HG02840 (cell line): ENCODE measurements around the gene CMKLR1.

Experiments
- ATAC-seq: cut with Tn5 transposase; IDR thresholded peaks from one replicate; pipeline ENCODE4 v1.9.1; 2021; ENCODE audit warnings: mild to moderate bottlenecking, moderate library complexity, moderate number of reproducible peaks; ENCODE audit not compliant: unreplicated experiment, low FRiP score

Gene CMKLR1

DNA sequence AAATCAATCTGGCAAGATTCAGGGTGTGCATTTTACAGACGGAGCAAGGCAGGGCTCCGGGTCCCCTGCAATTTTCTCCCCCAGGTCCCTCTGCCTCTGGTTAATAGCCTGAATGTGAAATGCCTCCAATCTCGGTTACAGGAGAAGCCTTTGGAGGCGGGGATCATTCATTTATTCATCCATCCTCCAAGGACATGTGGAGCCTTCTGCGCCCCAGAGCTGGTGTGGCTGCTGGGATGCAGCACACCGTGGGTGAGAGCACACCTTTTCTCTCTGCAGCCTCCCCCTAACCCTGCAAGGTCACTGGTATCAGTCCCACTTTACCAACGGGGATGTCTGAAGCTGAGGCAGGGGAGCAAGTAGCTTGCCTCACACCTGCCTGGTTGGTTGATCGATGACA, 35.4 kb downstream of the CMKLR1 start:
- no peak for ATAC-seq

DNA sequence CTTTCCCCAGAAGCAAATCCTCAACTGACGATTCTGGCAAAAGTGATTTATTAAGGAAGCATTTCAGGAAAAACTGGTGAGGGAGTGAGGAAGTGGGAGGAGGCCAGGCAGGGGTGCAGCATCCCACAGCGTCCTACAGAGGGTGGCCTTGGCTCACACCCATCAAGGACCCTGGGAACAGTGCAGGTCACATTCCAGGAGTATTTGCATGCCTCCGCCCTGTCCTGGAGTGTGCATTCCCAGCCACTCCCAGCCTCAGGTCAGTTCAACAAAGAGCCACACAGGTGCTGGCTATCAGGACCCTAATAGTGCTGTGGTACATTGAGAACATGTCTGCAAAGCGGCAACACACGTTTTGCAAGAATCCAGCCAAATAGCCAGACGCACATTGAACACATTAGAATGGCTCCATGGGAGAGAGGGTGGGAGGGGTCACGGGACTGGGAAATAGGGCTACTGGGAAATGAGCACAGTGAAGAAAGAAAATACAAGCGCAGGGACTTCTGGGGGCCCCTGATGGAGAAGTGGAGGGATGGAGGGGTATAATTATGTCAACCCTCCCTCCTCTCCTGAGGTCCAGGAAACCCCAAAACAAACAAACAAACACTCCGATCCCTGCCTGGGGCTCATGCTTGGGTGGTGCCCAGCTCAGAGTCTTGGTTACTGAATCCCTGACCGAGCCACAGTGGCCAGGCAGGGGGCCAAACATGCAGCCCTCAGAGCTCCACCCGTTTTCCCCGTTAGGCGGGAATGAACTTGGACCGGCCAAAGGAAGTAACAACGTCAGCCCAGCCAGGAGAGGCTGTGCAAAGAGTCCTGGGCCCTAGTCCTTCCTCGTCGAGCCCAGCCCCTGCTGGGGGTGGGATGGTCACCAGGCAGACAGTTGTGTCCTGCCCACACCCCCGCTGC, 36.5 kb downstream of the CMKLR1 start:
- ATAC-seq, result no peak

DNA sequence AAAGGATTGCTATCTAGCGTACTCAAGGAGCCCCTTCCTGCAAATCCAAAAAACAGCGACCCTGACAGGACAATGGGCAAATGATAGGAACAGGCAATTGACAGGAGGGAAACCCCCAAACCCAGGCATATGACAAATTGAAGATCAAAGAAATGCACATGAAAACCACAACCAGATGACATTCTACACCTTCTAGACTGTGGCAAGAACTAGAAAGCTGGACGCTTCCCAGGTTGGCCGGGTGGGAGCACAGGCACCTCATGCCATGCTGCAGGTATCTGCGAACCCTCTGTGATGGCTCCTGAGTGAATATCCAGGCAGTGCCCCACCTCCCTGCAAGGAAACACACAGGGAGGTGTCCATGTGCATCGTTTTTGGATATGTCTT, 37.1 kb downstream of the CMKLR1 start:
- no peak for ATAC-seq

DNA sequence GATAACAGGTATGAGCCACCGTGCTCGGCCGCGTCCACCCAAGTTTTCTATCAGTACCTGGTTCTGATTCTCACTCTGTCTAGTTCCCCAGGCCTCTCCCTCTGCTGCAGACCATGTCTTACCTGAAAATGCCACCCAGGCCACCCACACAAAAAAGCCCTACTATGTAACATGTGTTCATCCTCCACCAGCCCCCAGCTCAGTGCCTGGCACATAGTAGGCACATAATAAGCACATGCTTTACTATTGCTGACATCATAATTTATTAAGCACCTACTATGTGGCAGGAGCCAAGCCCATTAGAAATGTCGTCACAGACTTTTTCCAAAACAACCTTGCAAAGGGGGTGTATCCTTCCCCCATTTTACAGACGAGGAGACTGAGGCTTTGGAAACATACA, 37.8 kb downstream of the CMKLR1 start:
- ATAC-seq, result no peak

DNA sequence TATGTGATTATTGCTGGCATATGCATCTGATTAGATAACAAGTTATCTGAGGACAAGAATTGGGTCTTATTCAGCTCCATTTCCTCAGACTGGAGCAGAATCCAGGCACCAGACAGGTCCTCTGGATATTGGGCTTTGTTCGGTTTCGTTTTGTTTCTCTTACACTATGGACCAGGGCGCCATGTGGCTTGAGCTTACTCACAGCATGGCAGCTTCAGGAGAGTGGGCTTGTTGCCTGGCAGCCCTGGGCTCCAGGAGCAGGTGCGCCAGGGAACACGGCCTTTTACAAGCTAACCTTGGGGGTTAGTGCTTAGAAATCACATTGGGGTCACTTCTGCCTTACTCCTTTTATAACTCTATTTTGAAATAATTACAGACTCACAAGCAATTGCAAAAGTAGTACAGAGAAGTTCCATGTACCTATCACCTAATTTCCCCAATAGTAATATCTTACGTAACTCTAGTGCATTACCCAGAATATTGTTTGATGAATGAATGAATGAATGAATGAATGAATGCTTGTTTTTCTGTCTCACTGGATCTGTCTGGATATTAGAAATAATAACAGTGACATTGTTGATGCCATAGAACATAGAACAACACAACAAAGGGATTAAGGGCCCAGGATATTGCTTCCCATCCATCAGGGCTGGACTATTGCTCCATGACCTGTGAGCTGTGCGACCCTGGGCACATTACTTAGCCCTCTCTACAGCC, 39.0 kb downstream of the CMKLR1 start:
- no peak for ATAC-seq

DNA sequence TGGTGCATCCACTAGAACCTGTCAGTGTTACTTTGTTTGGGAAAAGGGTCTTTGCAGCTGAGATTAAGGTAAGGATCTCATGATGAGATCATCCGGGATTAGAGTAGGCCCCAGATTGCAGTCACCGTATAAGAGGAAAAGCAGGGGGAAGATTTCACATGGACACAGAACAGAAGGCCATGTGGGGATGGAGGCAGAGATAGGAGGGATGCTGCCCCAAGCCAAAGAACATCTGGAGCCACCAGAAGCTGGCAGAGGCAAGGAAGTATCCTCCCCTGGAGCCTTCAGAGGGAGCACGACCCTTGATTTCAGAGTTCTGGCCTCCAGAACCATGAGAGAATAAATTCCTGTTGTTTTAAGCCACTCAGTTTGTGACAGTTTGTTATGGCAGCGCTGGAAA, 39.6 kb downstream of the CMKLR1 start:
- no peak for ATAC-seq

DNA sequence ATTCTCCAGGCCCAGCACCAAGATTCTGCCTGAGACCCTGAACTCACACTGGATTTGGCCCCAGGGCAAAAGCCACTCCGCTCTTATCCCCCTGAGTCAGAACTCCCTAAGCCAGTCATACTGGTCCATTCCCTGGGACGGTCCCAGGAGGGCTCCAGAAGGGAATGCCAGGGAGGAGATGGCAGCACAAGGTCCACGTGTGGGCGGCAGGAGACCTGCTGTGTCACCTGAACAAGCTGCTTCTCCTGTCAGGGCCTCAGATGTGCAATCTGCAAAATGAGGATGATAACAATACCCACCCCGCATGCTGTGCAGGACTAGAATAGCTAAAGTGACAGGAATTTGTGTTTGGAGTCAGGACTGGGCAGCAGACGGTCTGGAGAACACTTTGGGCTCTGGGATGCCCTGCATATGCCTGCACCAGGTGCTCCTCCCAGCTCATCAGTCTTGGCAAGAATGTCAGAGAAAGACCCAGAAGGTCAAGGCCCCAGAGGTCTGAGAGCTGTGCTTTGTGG, 40.3 kb downstream of the CMKLR1 start:
- no peak for ATAC-seq

DNA sequence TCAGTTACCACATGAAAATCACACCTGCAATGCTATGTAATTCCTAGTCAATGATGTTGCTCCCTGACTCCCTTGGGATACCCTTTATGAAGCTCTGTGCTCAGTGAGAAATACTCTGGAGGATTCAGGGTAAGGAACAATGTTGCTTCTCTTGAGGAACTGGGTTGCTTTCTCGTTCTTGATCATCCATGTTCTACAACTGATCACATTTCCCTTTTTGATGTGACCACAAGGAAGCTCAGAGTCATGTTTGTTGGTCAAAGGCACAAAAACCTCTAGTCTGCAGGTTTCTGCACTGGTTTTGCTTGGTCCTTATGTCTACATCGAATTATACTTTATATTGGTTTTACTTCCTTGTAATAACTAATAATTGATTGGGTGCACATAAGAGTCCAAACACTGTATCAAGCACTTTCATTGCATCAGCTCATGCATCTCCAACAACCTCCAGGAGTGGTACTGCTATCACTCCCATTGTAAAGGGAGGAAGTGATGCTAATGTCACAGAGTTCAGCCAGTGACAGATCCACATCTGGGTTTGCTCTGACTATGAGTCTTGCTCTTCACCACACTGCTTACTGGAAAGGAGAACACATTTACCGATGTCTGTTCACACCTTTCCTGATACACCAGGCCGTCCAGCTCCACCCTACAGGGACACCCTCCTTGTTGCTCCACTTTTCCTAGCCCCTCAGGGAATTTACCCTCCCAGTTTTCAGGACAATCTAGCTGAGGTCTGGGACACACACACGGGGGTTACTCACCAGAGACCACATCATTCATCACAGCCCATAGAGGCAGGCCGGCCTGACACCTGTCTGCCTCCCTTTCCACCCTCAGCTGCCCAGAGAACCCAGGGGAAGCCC, 41.0 kb downstream of the CMKLR1 start:
- no peak for ATAC-seq

DNA sequence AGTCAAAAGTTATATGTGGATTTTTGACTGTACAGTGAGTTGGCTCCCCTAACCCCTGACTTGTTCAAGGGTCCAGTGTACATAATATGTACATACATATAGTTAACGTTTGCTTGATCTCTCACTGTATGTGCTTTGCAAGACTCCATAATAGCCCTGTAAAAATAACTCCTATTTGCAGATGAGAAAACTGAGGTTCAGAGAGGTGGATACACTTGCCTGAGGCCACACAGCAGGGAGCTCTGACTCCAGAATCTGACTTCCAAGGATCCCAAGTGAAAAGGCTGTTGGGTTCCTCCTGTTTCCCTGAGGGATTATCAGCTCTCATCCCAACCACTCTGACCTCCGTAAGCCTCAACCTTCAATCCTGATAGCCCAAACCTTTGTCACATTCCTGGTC, 41.7 kb downstream of the CMKLR1 start:
- no peak for ATAC-seq

DNA sequence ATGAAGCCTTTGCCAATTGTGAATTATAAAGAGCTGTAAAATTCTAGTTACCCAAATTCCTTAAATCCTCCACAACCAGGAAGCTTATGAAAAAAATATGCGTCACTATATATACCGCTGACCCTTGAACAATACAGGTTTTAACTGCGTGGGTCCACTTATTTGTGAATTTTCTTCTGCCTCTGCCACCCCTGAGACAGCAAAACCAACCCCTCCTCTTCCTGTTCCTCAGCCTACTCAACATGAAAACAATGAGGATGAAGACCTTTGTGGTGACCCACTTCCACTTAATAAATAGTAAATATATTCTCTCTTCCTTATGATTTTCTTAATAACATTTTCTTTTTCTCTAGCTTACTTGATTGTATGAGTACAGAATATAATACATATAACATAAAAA, 42.2 kb downstream of the CMKLR1 start:
- no peak for ATAC-seq

DNA sequence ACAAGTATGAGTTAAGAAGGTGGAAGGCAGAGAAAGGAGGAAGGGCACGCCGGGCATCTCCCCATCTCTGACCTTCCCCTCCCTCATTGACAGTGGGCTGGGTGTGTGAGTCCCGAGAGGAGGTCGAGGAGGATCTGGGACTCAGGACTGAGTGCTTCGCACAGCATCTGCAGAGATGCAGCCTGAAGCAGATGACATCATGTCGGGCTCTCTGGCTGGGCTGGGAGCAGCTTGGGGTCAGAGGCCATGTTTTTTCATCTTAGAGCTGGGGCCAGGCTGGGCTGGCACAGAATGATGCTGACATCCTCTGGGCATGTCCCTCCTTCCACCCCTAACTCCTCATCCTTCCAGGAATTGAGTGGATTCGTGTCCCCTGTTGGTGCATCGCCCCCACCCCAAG, 43.5 kb downstream of the CMKLR1 start:
- ATAC-seq, result no peak

DNA sequence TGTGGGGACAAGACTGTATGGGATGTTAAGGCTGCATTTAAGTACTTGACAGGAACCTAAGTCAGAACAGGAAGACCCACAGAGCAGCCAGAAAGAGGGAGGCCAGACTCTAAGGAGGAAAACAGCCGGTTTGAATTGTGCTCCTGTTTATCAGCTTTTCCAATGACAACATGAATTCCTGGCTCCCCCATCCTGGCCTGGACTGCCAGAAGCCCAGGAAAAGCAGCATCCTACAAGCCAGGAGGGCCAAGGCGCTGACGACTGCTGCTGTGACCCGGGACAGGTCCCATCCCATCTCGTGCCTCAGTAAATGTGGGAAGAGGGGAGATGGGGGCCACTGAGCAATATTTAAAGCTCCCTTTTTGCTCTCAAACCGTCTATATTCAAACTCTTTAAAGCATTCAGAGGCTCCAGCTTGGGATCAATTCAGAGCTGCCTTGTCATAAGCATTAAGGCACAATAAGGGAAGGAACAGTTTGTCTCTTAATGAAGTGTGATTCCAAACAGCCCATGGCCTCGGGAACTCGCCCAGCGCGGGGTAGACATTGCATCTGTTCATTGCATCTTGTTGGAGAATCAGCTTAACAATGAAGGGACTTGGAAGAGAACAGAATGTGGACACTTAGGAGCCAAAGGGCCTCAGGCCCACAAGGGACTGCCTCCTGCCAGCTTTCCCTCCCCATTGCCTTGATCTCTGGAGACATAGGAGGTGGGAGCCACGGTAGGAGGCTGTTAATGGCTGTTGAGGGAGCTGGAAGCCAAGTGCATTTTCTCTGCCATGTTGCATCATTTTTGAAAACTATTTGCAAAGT, 49.6 kb downstream of the CMKLR1 start:
- no peak for ATAC-seq

DNA sequence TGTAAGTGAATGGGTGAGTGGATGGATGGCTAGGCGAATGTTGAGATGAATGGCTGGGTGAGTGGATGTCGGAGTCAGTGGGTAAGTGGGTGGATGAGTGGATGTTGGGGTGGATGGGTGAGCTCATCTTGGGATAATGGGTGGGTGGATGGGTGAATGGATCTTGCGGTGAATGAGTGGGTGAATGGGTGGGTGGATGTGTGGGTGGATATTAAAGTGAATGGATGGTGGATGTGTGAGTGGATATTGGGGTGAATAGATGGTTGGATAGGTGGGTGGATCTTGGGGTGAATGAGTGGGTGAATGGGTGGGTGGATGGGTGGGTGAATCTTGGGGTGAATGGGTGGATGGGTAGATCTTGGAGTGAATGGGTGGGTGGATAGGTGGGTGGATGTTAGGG, 51.9 kb downstream of the CMKLR1 start:
- no peak for ATAC-seq

DNA sequence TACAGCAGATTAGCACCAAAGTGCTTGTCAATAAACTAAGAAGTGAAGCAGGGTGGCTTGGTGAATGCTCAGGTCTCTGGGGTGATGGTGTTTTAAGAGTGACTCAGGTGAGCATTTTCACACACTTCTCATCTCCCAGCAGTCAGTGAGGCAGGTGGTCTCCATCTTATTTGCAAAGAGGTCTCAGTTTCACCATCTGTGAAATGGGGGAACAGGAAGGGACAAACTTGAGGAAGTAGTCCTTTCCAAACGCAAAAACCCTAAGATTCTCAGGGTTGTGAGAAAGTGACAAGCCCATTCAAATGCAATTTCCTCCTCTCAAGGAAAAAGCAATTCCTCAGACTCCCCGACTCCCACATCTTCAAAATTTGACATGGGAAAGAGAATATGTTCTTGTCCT, 54.1 kb downstream of the CMKLR1 start:
- ATAC-seq, result no peak

DNA sequence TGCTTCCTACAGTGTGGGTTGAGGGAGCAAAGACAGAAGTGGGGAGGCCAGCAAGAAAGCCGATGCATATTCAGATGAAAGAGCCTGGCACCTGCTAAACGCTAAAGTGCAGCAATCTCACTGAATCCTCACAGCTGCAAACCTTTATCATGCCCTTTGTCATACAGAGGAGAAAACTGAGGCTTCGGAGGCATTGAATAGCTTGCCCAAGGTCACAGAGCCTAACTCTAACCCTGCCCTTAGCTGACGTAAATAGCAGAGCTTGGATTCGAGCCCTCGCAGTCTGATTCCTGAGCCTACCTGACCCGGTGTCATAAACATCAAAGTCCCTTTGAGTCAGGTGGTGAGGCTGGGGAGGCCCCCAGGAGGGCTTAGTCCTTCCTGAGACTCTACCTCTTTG, 54.9 kb downstream of the CMKLR1 start:
- no peak for ATAC-seq

DNA sequence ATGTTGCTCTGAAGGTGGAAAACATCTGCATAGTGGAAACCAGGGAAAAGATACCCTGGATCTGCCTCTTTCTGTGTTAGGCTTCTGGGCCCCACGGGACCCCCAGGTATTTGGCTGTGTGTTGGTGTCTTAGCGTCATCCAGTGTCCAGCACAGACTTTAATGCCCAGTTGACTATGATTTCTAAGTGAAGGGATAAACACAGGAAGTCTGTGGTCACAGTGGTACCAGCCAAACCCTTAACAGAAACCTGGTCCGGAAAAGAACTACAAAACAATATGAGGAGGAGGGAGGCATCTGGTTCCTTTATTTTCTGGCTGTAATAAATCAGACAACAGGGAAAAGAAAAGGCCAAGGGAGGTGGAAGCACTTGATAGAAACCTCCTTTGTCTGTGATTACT, 56.4 kb downstream of the CMKLR1 start:
- no peak for ATAC-seq

DNA sequence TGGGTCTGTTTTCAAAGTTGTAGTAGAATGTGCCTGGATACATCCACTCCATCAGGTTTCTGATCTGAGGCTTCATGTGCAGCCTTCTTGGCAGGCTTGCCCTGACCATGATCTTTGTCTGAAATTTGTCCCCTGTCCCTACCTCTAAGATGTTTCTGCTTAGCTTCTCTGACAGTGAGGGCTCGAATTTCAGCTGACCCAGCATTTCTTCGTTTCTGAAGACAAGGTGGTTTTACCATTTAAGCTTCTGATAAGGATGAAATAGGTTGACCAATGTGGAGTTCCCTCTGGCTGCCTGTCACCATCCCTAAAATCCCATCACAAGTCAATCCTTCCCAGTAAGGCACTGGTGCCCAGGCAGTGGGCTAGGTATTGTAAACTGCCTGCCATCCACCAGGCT, 57.0 kb downstream of the CMKLR1 start:
- no peak for ATAC-seq

DNA sequence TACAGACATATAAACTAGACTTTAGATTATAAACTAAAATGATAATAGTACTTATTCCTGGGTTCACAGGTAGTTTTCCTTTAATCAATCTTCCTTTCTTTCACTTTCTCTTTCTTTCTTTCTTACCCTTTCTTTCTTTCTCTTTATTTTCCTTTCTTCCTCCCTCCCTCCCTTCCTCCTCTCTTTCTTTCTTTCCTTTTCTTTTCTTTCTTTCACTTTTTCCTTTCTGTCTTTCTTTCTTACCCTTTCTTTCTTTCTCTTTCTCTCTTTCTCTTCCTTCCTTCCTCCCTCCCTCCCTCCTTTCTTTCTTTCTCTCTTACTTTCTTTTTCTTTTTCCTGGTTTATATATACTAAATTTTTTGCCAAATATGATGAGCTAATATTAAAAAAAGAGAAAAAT, 61.5 kb downstream of the CMKLR1 start:
- ATAC-seq, result no peak

DNA sequence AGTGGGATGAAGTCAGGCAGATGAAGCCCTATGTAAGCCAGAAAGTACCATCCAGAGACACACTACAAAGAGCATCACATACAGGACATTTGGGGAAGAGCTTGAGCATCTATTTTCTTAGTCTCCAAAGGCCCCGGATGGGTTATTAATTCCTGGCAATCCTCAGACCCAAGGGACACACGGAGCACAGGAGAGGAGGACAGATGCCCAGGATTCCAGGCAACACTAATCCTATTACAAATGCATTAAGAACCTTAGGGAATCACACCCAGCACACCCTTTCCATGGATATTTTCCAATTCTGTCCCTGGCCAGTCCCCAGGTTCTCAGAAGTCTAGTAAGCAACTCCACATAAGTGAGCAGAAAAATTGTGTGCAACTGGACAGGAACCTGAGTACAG, 65.9 kb downstream of the CMKLR1 start:
- no peak for ATAC-seq
